K562 (cell line): ENCODE results near the gene CHI3L1. TPM values are rescaled to one million over a fixed set of nuclear protein-coding genes. Genes with fewer than 3 reads are reported as not detected.

Source experiments
- ATAC-seq: fragments of 200-7000 bp; cut with Tn5 transposase; 3 replicates; pipeline ENCODE4 v1.9.1; 2020; ENCODE audit warnings: moderate library complexity
- BruUV-seq: library from RNA; stranded (reverse); fragments of 400-500 nt; replicated peaks from 2 replicates; lab custom pipeline; 2021; lab: Mats Ljungman, UMichigan
- CTCF ChIA-PET: fragments of 300-600 bp; formaldehyde crosslinking; extraction: SDS; loops from one replicate; lab custom pipeline; 2021; ENCODE audit warnings: low intra/inter-chr PET ratio; lab: Yijun Ruan, JAX
- POLR2A ChIA-PET: fragments of 300-600, 350-650 bp; sonication (Branson Sonifier 250); formaldehyde crosslinking; extraction: SDS; loops from one replicate; lab custom pipeline; 2021; ENCODE audit warnings: antibody characterized with exemption, inconsistent platforms; lab: Yijun Ruan, JAX
- DNase-seq, 4 experiments: peaks; one replicate each; pipeline versions ENCODE4 v3.0.0 to v3.0.0-alpha.2; 2011 to 2018; ENCODE audit warnings: low spot score in 3 of 4, mixed read lengths in 3 of 4; ENCODE audit errors: extremely low read depth in 1 of 4
- FAIRE-seq: peaks from 2 replicates; lab custom pipeline; 2011; peaks lifted over from hg19 to GRCh38; lab: Jason Lieb, UNC
- H2AFZ ChIP-seq: 2 replicates; pipeline ENCODE4 v1.6.0; 2011; ENCODE audit warnings: low read depth, low read length, control low read depth, inconsistent platforms
- H3K27ac ChIP-seq: fragments of 200-600 bp; 3 replicates; pipeline ENCODE4 v1.8.0; 2011; ENCODE audit warnings: low read depth, mild to moderate bottlenecking, control low read depth, inconsistent platforms, low read length, moderate library complexity, mixed read lengths; ENCODE audit errors: extremely low read depth
- H3K27me3 ChIP-seq, 2 experiments: fragments of 300-600 bp in 1 of 2; 2 replicates in 1 of 2; 3 replicates in 1 of 2; pipeline versions ENCODE4 v1.6.0 to v1.8.0; 2011; ENCODE audit warnings: inconsistent platforms in 2 of 2, low read length in 2 of 2, mild to moderate bottlenecking in 1 of 2, mixed read lengths in 1 of 2, moderate library complexity in 1 of 2; ENCODE audit not compliant: control insufficient read depth in 2 of 2, insufficient read depth in 2 of 2
- H3K36me3 ChIP-seq: fragments of 300-600 bp; 3 replicates; pipeline ENCODE4 v1.8.0; 2011; ENCODE audit warnings: mild to moderate bottlenecking, low read length, inconsistent platforms; ENCODE audit not compliant: control insufficient read depth, insufficient read depth
- H3K4me1 ChIP-seq, 2 experiments: fragments of 200-600 bp in 1 of 2; replicated peaks in 1 of 2; 2 replicates in 1 of 2; 3 replicates in 1 of 2; pipeline versions ENCODE4 v1.5.1 to v1.8.0; 2011; ENCODE audit warnings: inconsistent platforms in 2 of 2, low read length in 2 of 2, mild to moderate bottlenecking in 1 of 2, mixed read lengths in 1 of 2, moderate library complexity in 1 of 2; ENCODE audit not compliant: control insufficient read depth in 2 of 2, insufficient read depth in 2 of 2
- H3K4me2 ChIP-seq: 2 replicates; pipeline ENCODE4 v1.6.1; 2011; ENCODE audit warnings: low read length, control low read depth, inconsistent platforms, mixed read lengths; ENCODE audit not compliant: insufficient read depth
- H3K4me3 ChIP-seq: fragments of 200-600 bp; sonication (generic), shearing (Covaris generic); 2 replicates; pipeline ENCODE4 v1.5.1; 2016; ENCODE audit warnings: control low read depth, inconsistent platforms
- H3K79me2 ChIP-seq: fragments of 200-600 bp; 3 replicates; pipeline ENCODE4 v1.8.0; 2011; ENCODE audit warnings: low read length, inconsistent platforms; ENCODE audit not compliant: control insufficient read depth, insufficient read depth
- H3K9ac ChIP-seq, 2 experiments: 2 replicates each; pipeline versions ENCODE4 v1.6.0 to v1.6.1; 2011; ENCODE audit warnings: low read depth in 2 of 2, low read length in 2 of 2, control low read depth in 1 of 2, inconsistent platforms in 1 of 2, mild to moderate bottlenecking in 1 of 2, mixed read lengths in 1 of 2; ENCODE audit not compliant: insufficient read depth in 1 of 2
- H3K9me1 ChIP-seq: one replicate; pipeline ENCODE4 v1.6.0; 2011; ENCODE audit warnings: inconsistent platforms, mild to moderate bottlenecking, low read length, moderate library complexity; ENCODE audit not compliant: control insufficient read depth, insufficient read depth
- H3K9me3 ChIP-seq: replicated peaks from 2 replicates; pipeline ENCODE4 v1.5.1; 2011; ENCODE audit warnings: low read depth, low read length, inconsistent platforms; ENCODE audit not compliant: control insufficient read depth, insufficient read depth
- H4K20me1 ChIP-seq: replicated peaks from 2 replicates; pipeline ENCODE4 v1.6.1; 2011; ENCODE audit warnings: low read length, inconsistent platforms, mixed read lengths; ENCODE audit not compliant: control insufficient read depth, insufficient read depth
- CBX3 ChIP-seq, 2 experiments: IDR thresholded peaks; 1 replicate in 1 of 2; 2 replicates in 1 of 2; pipeline ENCODE4 v1.6.1; 2012; ENCODE audit warnings: inconsistent platforms in 2 of 2, low read length in 2 of 2, borderline replicate concordance in 1 of 2, control low read depth in 1 of 2
- CREBBP ChIP-seq: IDR thresholded peaks from one replicate; pipeline ENCODE4 v1.6.1; 2012; ENCODE audit warnings: low read depth, mild to moderate bottlenecking, control low read depth, inconsistent platforms, low read length
- GTF3C2 ChIP-seq: IDR thresholded peaks from 3 replicates; pipeline ENCODE4 v1.6.1; 2011; ENCODE audit warnings: borderline replicate concordance, mild to moderate bottlenecking, moderate library complexity; ENCODE audit not compliant: insufficient read length; ENCODE audit errors: extremely low read depth
- HDAC1 ChIP-seq, 2 experiments: fragments of 450-650 bp; IDR thresholded peaks; 2 replicates each; pipeline ENCODE4 v1.6.1; 2016 to 2017; ENCODE audit warnings: inconsistent platforms in 1 of 2, mild to moderate bottlenecking in 1 of 2, moderate library complexity in 1 of 2
- KHSRP ChIP-seq: fragments of 450-650 bp; IDR thresholded peaks from 2 replicates; pipeline ENCODE4 v1.6.1; 2017
- LARP7 ChIP-seq: fragments of 450-650 bp; IDR thresholded peaks from 2 replicates; pipeline ENCODE4 v1.6.1; 2016
- MEIS2 ChIP-seq: fragments of 450-650 bp; IDR thresholded peaks from 2 replicates; pipeline ENCODE4 v1.6.1; 2014; ENCODE audit warnings: mild to moderate bottlenecking; ENCODE audit not compliant: partially characterized antibody
- PHF20 ChIP-seq: fragments of 450-650 bp; IDR thresholded peaks from 2 replicates; pipeline ENCODE4 v1.6.1; 2018; ENCODE audit not compliant: partially characterized antibody
- PTTG1 ChIP-seq: fragments of 450-650 bp; IDR thresholded peaks from 2 replicates; pipeline ENCODE4 v1.6.1; 2016; ENCODE audit warnings: low read depth, mild to moderate bottlenecking, missing genetic modification characterization, missing compliant biosample characterization
- PURB ChIP-seq: sonication (generic); formaldehyde crosslinking; IDR thresholded peaks from 2 replicates; pipeline ENCODE4 v1.9.0; 2021; ENCODE audit warnings: low read depth, mild to moderate bottlenecking, missing genetic modification reagents
- SFPQ ChIP-seq: fragments of 200-400 bp; formaldehyde crosslinking; IDR thresholded peaks from 2 replicates; pipeline ENCODE4 v1.6.1; 2017; ENCODE audit warnings: mild to moderate bottlenecking, low read depth, low read length, moderate library complexity
- SMARCA4 ChIP-seq: fragments of 450-650 bp; IDR thresholded peaks from 2 replicates; pipeline ENCODE4 v1.6.1; 2016
- TFAP4 ChIP-seq: sonication (generic); formaldehyde crosslinking; IDR thresholded peaks from 2 replicates; pipeline ENCODE4 v1.8.0; 2022; ENCODE audit warnings: missing genetic modification reagents, mild to moderate bottlenecking, moderate library complexity, borderline replicate concordance
- ZBTB26 ChIP-seq: fragments of 450-650 bp; formaldehyde crosslinking; IDR thresholded peaks from 2 replicates; pipeline ENCODE4 v1.4.0; 2022; ENCODE audit warnings: missing genetic modification characterization
- ZFP1 ChIP-seq: fragments of 450-650 bp; formaldehyde crosslinking; IDR thresholded peaks from 2 replicates; pipeline ENCODE4 v1.4.0; 2020; ENCODE audit warnings: mild to moderate bottlenecking, mixed read lengths
- ZNF212 ChIP-seq: fragments of 450-650 bp; formaldehyde crosslinking; IDR thresholded peaks from 2 replicates; pipeline ENCODE4 v1.4.0; 2020; ENCODE audit warnings: mild to moderate bottlenecking
- ZNF511 ChIP-seq: sonication (generic); formaldehyde crosslinking; IDR thresholded peaks from 2 replicates; pipeline ENCODE4 v1.8.0; 2022; ENCODE audit warnings: mild to moderate bottlenecking, missing genetic modification reagents
- WGBS: fragments of 100-300 bp; shearing (Covaris generic); methylation state at CpG from one replicate; pipeline ENCODE4 v1.1.6; 2016; ENCODE audit warnings: low coverage, mixed read lengths; ENCODE audit not compliant: insufficient coverage; ENCODE audit errors: missing lambda C conversion rate; 5-methylcytosine and 5-hydroxymethylcytosine counted together
- in situ Hi-C: fragments of 300-500 bp; cut with MboI; formaldehyde crosslinking; loops from 4 replicates; pipeline ENCODE4 v1.15.0; 2018; ENCODE audit warnings: inconsistent platforms, mixed read lengths
- intact Hi-C: fragments of 100-400 bp; cut with micrococcal nuclease; formaldehyde crosslinking; loops from 2 replicates; pipeline ENCODE4 v1.14.2; 2022
- polyA plus RNA-seq, 8 experiments: library from polyadenylated mRNA; depleted of rRNA in 4 of 8; stranded (reverse) in 5 of 8; unstranded in 3 of 8; fragments of >200 nt; fragmentation: Nextera tagmentation in 2 of 8; fragmentation: Illumina TruSeq in 1 of 8; extraction: Ambion mirVana in 2 of 8; extraction: Trizol in 1 of 8; gene quantifications; 2 replicates each; pipeline versions ENCODE4 v1.2.1 to v1.2.3, GENCODE V29; 2011 to 2014; ENCODE audit warnings: inconsistent platforms in 1 of 8, missing spikeins in 1 of 8
- total RNA-seq, 7 experiments: library from RNA; depleted of rRNA in 6 of 7; stranded (reverse); fragments of >200 nt in 6 of 7; fragmentation: Illumina TruSeq in 2 of 7; extraction: Trizol in 2 of 7; gene quantifications; 2 replicates each; pipeline versions ENCODE4 v1.2.1 to v1.2.3, GENCODE V29; 2011 to 2021; ENCODE audit warnings: low replicate concordance in 1 of 7

CHI3L1 gene
- total and polyA plus RNA-seq, 9 of the 15 experiments (the other 6 are each of a cell fraction or from before 2014, with no cell fraction given), result not detected

- POLR2A ChIA-PET, result interaction anchor here (0.9 to 1.1 kb wide), 2 partner anchors 9 to 16 kb away, joined by 3 to 10 read pairs; no protein-coding TSS in a partner anchor
- Histone ChIP-seq H3K4me2 (no peak overlapping the region), H3K79me2 (no peaks in the 10 kb centered on the region), H3K9ac (no peak overlapping the region), H3K27ac (no peak overlapping the region), H3K9me3 (no peaks in the 10 kb centered on the region), H3K27me3 (peaks cover 10 to 31% of the 10 kb centered on the region in 2 experiments; a peak in 4 of 5 replicates), H4K20me1 (no peaks in the 10 kb centered on the region), H2AFZ (no peak overlapping the region), H3K9me1 (no peaks in the 10 kb centered on the region), H3K36me3 (no peaks in the 10 kb centered on the region), H3K4me3 (no peak overlapping the region), H3K4me1 (no peaks in the 10 kb centered on the region)
- BruUV-seq, result no TSS peak
- intact Hi-C loops, result no loop called here
- FAIRE-seq, result no peak
- no peak for DNase-seq
- WGBS, result 0% methylated on average over 2 of the region's 2 CpGs
- CTCF ChIA-PET, result no interaction called here
- in situ Hi-C loops, result no loop called here
- no peak for ATAC-seq
- TF ChIP-seq ZNF511 (CRISPR knock-in tag), result no peak
- TF ChIP-seq HDAC1 (IDR thresholded peaks at IDR 0.05), result no peak
- no peak for TF ChIP-seq CREBBP
- TF ChIP-seq KHSRP, result no peak
- no peak for TF ChIP-seq SMARCA4
- TF ChIP-seq PURB (CRISPR knock-in tag), result no peak
- TF ChIP-seq PHF20, result no peak
- TF ChIP-seq ZNF212, result no peak
- no peak for TF ChIP-seq ZBTB26 (CRISPR knock-in tag)
- TF ChIP-seq GTF3C2, result no peak
- TF ChIP-seq MEIS2, result no peak
- TF ChIP-seq PTTG1 (tag), result no peak
- TF ChIP-seq ZFP1 (CRISPR knock-in tag), result no peak
- no peak for TF ChIP-seq LARP7
- no peak for TF ChIP-seq SFPQ
- TF ChIP-seq TFAP4 (CRISPR knock-in tag), result no peak
- no peak for TF ChIP-seq CBX3 (IDR thresholded peaks at IDR 0.05; ENCODE audit: borderline replicate concordance in 1 of 2, low read length in 2 of 2)
These were observed 21.2 kb upstream of the CHI3L1 start for GRCh38 chr1:203207751-203208150.
